NCI-H748 (cell line): ENCODE results near the gene NRSN2.
"Not testable (repeated sequence)": the region's sequence is repeated elsewhere in the genome, so short reads cannot be mapped to it uniquely, and the experiment has no call there.

Source experiments
- DNase-seq: peaks from one replicate; lab custom pipeline; 2025; ENCODE audit not compliant: unreplicated experiment; lab: John Stamatoyannopoulos, UW

The NRSN2 gene

GRCh38 chr20:353166-353565, 6.3 kb downstream of the NRSN2 start:
- DNase-seq, result no peak

GRCh38 chr20:354298-354977, 7.5 kb downstream of the NRSN2 start:
- DNase-seq, result peak; percentile 85

- DNase-seq, result not testable (repeated sequence)
Observed at GRCh38 chr20:356154-356553, 9.2 kb downstream of the NRSN2 start.

DNA sequence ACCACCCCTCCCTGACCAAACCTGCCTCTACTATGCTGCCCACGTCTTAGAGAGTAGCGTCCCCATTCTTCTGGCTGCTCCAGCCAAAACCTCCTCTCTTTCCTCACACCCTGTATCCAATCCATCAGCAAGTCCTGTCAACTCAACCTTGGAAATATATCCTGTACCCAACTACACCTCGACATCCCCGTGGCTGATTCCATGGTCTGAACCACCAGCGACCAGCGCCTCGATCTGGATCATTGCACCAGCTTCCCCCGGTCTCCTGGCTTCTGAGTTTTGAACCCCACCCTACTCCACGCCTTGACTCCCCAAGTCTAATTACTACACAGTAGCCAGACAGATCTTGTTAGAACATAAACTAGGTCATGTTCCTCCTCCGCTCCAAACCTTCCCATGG, 9.8 kb downstream of the NRSN2 start:
- DNase-seq, result no peak

GRCh38 chr20:358891-359555, 12.1 kb downstream of the NRSN2 start:
- no peak for DNase-seq

DNA sequence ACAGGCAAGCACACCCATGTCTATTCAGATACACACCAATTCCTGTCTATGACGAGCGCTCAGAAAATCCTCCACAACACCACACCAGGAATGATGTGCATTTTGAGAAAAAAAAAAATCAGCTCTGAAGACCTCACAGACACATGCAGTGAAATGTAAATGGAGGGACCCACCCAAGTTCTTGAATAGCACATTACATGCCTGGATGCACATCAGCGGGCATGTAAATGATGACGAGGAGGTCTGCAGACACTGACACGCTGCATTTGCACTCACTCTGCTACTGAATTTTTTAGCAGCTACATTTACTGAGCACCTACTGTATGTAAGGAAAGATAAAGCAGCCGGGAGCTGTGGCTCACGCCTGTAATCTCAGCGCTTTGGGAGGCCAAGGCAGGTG, 14.7 kb downstream of the NRSN2 start:
- DNase-seq, result peak; percentile 58

GRCh38 chr20:362271-363254, 15.7 kb downstream of the NRSN2 start:
- peak; percentile 82 for DNase-seq

- no peak for DNase-seq
Observed at GRCh38 chr20:363319-364078, 16.6 kb downstream of the NRSN2 start.

- DNase-seq, result no peak
Observed at GRCh38 chr20:364905-365794, 18.2 kb downstream of the NRSN2 start.

GRCh38 chr20:366041-366718, 19.3 kb downstream of the NRSN2 start:
- no peak for DNase-seq

DNA sequence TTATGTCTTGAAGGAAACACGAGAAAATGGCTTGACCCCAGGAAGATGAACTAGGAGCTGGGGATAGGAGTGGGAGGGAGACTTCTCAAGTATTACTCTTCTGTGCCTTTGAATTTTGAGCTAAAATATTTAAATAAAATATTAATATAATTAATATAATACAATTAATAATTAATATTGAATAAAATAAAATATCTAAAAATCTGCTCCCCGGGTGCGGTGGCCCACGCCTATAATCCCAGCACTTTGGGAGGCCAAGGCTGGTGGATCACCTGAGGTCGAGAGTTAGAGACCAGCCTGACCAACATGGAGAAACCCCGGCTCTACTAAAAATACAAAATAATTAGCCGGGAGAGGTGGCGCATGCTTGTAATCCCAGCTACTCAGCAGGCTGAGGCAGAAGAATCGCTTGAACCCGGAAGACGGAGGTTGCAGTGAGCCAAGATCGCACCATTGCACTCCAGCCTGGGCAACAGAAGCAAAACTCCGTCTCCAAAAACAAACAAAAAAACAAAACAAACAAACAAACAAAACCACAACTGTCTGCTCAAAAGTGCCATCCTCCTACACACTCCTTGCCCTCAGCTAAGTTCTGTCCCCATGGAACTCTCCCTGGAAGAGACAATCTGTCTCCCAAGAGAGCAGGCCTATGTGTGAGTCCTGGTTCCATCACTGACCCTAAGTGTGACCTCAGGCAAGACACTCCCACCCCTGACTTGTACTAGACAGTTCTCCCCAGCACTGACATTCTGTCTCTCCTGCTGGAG, 20.0 kb downstream of the NRSN2 start:
- no peak for DNase-seq

DNA sequence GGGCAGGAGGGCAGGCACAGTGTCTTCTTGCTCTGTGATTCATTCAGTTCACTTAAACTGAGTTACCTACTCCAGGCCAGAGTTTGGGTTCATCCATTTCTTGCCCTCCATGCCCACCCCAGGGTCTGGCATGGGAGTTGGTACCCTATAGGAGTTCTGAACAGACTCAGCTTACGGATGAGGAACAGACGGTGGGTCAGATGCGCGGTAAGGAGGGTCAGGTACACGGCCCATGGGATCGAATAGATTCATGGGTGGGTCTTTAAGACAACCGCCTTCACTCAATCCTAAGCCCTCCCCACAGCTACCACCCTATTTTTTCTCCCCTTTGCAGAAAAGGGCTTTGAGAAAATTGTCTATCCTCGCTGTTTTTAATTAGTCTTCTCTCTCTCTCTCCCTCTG, 20.6 kb downstream of the NRSN2 start:
- no peak for DNase-seq

DNA sequence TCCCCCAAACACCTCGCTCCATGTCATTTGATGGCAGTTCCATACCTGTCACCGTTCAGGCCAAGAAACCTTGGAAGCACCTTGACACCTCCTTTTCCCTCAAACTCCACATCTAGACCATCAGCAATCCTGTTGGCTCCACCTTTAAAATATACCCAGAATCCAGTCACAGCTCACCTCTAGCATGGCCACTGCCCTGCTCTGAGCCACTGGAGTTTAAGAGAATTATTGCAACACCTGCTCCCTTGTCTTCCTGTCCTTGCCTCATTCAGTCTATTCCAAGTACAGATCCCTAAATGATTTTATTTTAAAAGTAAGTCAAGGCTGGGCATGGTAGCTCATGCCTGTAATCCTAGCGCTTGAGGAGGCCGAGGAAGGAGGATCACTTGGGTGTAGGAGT, 22.0 kb downstream of the NRSN2 start:
- no peak for DNase-seq

DNA sequence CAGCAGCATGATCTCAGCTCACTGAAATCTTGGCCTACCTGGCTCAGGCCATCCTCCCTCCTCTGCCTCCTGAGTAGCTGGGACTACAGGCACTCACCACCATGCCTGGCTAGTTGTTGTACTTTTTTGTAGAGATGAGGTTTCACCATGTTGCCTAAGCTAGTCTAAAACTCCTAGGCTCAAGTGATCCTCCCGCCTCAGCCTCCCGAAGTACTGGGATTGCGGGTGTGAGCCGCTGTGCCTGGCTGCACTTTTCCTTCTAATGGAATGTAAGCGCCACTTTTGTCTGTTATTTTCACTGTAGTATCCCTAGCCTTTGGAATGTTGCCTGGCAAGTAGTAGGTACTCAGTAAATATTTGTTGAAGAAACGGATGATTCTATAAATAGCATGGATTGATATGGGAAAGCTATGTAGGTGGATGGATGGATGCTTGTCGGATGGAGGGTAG, 23.3 kb downstream of the NRSN2 start:
- DNase-seq, result peak; percentile 40

DNA sequence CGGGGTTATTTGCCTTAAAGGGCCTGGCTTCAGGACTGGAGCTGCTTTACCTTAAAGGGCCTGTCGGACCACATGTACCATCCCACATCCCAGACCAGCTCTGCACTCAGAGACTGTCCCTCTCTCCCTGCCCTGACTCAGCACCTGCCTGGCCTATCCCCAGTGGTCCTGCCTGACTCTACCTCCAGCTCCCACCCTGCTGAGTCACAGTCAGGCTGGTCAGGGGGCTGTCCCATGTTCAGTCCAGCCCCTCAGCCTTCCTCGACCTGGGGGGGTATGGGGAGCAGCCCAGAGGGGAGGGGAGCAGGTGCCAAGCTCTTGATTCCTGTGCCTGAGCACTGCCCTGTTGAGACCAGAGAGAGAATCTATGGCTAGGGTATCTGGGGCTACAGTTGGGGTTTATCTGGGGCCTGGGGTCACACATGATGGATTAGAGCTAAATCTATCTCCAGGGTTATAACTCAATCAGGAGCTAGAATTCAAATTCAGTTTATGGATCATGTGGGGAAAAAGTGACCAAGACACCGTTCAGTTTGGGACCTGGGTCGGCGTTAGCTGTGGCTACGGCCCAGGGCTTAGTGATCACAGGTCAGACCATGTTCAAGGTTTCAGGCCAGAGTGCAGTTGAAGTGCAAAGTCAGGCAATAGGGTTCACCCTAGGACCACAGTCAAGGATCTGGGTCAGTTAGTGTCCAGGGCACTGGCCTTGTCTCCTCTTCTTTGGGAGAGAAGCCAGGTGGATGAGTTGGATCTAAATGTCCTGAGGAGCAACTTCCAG, 24.3 kb downstream of the NRSN2 start:
- DNase-seq, result no peak

- no peak for DNase-seq
Observed at GRCh38 chr20:371755-372542, 25.0 kb downstream of the NRSN2 start.

DNA sequence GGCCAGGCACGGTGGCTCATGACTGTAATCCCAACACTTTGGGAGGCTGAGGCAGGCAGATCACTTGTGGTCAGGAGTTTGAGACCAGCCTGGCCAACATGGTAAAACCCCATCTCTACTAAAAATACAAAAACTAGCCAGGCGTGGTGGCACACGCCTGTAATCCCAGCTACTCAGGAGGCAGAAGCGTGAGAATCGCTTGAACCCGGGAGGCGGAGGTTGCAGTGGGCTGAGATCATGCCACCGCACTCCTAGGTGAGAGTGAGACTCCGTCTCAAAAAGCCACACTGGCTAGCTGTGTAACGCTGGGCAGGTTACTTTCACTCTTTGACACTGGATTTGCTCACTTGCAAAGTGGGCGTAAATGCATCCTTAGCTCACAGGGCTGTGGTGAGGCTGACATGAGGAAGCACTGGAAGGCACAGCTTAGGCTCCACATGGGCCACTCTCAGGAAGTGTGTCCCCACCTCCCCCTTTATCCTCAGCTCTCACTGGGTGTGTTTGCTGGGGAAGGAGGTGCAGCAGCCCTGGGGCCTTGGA, 25.7 kb downstream of the NRSN2 start:
- DNase-seq, result not testable (repeated sequence)
